Stimulated activated CD8-positive, alpha-beta memory T cell treated with anti-CD3 and anti-CD28 coated beads, Interleukin-4, amount 100 ng/mL, for 1 hour (primary cell): ENCODE data around the gene TMTC4.

ENCODE experiments used
- DNase-seq, 2 donors: peaks; one replicate each; pipeline ENCODE4 v3.0.0-alpha.2; 2020; ENCODE audit warnings: low read depth in 2 of 2, low spot score in 1 of 2

TMTC4 gene

DNA sequence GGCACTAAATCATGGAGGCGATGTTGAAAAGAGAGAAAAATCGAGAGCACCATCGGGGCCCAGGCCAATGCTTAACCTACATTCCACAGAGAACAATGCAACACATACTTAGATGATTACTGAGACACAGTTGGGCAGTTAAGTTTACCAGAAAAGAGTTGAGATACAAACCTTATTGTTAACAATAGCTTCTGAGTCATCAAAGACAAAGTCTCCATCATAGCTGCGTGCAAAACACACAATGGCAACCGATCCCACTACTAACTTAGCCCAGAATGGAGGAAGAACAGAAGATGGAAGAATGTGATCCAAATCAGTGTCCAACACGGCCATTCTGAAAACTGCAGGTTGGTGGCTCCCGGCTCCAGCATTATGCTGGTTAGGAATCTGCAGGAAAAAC is 6.2 kb downstream of the TMTC4 start:
- no peak for DNase-seq

DNA sequence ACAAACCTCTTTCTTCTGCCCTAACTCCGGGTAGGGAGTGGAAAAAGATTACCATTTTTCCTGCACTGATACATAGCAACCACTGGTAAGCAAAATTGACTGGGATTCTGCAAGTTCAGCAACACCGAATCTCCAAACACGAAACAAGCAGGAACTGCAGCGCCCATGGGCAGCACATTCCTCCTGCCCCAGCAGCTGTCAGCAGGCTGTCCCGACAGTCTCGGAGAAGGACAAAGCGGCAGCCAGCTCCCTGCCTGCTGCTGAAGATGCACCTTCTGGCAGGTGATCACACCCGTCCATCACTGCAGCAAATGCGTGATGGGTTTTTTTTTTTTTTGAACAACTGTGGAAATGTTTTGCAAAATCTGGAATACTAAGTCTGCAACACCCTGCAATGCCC is 6.7 kb downstream of the TMTC4 start:
- DNase-seq = no peak

DNA sequence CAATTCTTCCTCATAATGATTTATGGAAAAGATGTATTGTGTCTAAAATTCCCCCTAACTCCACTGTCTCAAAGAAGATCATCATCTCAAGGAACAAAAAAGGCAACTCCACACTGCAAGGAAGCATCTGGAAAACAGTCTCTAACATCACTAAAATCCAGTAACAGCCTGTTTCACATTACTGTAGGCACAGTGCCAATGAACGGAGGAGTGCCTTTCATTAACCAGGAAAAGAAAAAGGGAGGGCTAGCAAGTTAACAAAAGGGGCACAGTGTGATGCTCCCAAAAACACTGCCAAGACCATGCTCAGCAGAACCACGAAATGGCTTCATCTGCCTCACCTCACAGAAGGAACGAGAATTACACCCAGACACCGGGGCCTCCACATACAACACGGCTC is 8.5 kb downstream of the TMTC4 start:
- DNase-seq = no peak

DNA sequence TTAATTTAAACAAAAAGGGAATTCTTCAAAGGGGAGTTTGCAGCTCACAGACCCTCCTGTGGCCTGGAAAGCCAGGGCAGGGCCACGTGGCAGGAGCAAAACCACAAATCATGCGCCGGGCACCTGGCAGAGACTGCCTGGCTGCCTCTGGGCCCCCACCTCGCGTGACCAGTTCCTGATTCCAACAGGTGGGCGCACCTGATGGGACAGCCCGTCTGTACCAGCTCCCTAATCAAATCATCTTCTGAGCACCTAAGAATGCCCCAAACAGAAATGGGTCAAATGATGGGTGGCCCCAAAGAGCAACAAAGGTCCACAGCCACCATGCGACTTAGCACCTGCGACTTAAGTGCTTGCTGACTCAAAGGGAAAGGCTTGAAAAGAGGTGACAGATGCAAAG is 9.2 kb downstream of the TMTC4 start:
- no peak for DNase-seq

DNA sequence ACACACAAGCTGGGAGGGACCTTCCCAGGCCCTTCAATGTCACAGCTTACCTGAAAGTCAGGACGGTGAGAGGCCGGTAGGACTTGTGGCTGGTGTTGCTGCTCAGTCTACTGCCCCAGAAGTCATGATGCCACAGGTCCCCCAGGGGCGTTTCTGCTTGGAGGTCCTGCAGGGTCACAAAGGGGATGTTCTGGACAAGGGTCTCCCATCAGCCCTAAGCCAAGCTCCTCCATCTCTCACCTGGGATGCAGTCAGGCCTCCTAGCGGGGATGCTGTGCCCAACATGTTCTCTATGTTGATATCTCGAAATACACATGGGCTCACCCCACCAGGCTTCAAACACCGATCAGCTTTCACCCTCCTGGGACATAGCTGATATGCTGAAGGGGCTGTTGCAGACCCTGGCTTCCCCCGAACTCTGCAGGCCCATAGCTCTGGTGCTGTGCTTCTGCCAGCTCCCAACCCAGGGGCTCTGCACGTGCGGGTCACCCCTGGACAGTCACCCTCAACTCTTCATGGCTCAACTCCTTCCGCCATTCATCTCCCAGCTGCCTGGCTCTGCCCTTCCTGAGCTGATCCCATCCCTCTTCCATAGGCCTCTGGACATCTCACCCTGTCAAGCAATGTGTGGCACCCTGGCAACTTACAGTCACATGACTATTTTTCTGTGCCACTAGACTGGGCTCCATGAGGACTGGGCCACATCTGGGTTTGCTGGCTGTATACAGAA is 10.3 kb downstream of the TMTC4 start:
- DNase-seq = no peak

DNA sequence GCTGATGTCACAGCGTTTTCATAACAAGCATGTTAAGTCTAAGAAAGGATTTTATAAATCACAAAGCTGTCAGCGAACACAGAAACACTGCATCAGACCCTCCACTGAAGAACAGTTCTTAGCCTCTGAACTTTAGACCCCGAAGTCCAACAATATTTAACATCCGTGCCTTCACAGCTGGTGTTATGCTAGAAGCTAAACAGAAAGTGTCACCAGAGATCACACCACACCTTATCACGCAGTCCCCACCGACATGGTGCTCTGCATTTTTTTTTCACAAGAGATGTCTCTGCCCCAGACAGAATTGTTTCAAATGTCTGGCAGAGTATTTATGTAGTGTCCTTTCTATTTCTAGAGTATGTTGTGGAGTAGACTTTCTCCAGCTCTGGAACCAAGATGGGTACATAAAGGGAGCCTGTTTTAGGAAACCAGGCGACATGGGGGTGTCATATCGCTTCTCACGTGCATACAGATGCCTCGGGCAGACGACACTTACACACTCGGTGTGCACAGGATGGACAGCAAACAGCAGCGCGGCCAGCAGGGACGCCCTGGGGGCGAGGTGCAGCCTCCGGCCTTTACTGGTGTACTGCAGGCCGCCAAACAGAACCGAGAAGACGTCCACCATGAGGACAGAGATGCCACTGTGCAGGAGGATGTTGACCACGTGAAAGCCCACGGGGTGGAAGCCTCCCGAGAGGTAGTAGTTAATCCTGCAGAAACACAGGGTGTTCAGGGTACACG is 12.0 kb downstream of the TMTC4 start:
- no peak for DNase-seq

DNA sequence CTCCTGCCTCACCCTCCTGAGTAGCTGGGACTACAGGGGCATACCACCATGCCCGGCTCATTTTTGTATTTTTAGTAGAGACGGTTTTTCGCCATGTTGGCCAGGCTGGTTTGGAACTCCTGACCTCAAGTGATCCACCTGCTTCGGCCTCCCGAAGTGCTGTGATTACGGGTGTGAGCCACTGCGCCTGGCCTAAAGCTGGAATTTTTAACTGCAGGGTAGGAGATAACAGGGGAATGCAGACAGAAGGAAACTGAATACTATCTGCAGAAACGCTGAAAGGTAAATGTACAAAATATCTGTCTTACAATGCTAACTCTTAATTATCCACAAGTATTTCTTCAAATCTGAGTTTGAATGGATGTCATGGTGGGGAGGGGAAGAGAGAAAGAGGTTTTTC is 13.8 kb downstream of the TMTC4 start:
- DNase-seq = no peak

DNA sequence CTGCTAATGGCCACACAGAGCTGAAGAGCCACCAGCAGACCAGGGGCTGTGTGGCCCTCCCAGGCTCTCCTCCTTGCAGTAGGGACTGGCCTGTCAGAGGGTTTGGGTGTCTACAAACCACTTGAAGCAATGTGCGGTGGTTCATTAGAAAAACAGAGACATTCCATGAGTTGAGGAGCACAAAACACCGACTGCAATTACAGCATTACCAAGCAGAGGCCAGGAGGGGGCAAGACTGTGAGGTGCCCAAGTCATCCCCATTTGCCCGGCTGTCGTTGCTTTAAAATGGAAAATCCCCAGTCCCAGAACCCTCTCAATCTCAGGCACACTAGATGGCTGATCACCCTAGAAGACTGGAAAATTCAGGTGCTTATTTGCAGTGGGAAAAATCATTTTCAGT is 15.0 kb downstream of the TMTC4 start:
- DNase-seq = no peak

DNA sequence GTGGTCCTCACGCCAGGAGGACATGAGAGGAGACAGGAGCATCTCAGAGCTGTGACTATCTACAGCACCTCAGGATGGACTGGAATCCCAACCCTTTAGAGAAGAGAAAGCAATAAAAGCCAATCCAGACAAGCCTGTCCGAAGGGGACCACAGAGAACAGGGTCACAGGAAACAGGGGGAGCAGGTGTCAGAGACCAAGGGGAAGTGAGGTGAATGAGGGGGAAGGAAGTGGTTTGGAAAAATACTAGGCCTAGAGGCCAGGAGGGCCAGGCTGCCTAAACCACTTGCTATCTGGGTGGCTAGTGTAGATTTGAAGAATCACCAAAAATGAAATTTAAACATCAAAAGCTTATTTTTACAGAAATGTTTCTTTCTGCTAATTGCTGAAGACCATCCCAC is 16.2 kb downstream of the TMTC4 start:
- DNase-seq = no peak

DNA sequence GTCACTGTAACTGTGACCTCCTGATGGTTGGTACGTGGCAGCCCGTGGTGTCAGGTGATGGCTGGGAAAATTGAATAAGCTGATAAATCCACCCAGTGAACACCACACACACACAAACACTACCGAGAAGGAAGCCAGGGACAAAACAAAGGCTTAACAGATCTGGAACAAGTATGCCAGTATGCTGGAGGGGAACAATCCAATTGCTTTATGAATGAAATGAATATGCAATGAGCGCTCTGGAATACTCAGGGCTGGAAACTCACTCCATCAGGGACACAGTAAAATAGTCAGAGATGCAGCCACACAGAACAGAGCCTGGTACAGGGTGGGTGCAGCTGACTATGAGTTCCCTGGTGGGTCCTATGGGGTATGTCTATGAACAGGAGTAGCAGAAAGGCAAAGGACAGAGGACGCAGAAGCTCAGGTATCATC is 16.7 kb downstream of the TMTC4 start:
- no peak for DNase-seq

DNA sequence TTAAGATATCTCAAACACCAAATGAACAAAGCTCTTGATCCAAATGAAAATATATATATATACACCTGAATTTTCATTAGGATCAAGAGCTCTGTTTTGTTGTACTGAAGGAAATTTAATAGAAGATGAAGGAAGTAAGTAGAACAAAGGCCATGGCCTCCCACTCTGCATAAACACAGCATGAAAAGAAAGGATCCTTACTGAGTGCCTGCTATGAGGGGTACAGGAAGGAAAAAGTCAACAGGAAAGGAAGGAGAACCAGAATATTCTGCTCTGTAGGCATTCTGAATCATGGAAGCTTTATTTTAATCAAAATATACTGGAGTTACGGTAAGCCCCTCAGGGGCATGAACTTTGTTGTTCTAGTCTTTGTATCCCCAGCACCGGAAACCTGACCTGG is 22.1 kb downstream of the TMTC4 start:
- no peak for DNase-seq

DNA sequence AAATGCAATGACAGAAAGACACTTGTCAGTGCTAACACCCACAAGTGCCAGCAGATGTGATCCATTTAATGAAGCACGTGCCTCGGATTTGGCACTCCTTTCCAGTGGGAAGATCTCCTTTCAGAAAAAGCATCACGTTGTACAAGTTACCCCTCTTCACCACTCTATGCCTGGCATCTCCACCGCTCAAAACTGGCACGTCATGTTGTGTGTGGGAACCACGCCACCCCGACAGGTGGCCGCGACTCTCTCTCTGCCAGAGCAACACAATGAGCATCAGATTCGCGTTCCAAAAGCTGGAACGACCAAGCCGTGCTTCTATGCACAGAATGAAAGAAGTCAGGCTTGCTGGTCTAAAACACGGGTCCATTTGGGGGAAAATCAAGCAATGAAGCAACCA is 24.3 kb downstream of the TMTC4 start:
- no peak for DNase-seq

DNA sequence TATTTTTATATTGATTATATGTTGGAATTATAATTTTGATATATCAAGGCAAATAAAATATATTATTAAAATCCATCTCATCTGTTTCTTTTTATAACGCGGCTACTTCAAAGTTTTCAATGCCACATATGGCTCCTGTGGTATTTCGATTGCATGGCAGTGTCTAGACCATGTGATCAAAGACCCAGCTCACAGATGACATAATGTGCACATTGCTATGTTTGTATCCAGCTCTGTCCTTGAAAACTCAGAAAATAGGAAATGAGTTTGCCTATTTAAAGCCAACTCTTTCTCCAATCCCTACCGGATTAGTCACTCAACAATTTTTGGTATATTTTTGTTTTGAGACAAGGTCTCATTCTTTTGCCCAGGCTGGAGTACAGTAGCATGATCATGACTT is 26.2 kb downstream of the TMTC4 start:
- no peak for DNase-seq

DNA sequence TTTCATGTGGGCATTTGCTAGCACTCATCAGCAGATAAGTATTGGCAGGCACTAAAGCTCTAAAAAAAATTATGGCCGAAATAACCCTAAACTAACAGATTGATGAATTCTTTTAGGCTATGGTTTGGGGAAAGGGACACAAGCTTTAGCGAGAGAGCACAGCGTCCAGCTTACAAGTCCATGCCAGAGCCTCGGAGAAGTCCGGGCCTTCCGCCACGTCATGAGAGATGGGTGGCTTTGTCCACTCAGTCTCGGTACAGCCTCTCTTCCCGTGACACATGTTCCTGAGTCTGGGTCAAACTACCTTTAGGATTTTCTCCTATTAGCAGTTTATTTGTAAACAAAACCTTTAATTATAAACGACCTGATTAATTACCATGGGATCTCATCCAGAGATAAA is 27.7 kb downstream of the TMTC4 start:
- DNase-seq = no peak

DNA sequence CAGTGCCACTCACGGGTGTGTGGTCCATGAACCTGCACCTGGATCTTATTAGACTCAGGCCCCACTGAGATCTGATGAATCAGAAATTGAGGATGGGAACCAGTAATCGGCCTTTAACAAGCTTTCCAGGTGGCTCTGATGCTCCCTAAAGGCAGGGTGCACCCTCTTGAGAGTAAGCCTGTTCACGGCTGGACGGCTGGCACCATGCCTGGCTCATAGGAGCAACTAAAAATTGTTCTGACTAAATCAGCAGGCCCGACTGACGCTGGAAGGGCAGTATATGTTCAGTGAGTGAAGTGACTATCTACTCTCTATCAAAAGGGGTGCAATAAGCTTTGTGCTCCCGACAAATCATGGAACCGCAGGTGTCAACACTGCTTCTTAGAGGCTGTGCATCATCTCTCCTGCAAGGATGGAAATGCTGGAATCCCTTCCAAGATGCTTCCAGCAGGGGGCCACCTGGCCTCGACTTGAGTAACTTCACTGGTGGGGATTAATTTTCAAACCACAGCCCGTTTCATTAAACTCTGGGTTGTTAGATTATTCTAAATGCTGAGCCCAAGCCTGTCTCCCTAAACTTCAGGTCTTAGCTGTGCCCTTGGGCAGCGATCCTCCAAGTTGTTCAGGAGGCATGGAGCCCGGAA is 28.4 kb downstream of the TMTC4 start:
- DNase-seq = no peak

DNA sequence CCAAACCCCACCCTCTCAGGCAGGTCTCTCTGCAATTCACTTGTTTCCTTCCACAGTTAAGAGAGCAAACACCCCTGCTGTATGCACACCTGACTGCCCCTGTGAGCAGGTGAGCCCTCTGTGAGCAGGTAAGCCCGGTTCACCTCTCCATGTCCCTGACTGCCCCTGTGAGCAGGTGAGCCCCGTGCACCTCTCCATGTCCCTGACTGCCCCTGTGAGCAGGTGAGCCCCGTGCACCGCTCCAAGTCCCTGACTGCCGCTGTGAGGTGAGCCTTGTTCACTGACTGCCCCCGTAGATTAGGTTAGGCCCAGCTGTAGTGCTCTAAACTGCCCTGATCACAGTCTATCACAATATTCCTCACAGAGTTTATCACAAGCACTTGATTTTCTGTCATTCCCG is 29.2 kb downstream of the TMTC4 start:
- no peak for DNase-seq

DNA sequence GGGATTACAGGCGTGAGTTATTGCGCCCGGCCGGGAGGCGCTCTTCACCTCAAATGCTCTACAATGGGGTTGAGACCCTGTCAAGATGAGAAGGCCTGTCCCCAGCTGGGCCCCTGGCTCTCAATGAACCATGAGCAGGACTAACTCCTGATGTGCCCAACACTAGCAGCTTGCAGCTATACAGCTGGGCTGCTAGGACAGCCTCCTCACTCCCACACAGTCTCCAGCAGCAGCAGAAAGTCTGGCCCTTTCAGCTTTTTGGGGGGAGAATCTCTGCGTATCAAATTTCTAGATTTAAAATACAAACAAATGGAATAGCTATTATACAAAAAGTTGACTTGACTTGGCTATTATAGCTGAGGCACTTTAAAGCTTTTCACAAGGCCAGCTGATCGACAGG is 30.2 kb downstream of the TMTC4 start:
- no peak for DNase-seq

DNA sequence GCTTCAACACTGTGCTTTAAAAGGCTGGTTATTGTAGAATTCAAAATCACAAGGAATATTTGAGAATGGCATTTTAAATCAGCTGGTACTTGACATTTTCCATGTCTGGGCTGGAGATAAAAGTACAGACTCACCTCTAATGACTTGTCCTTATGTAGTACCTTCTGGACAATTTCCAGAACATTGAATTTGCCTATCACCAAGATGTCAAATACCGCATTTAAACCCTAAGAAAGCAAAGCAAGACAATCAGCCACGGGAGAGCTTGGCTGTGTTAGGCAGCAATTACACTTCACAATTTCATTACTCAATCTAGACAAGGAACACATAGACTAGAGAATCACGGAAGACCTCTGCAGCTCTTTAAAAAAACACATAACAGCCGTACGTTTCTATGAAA is 36.8 kb downstream of the TMTC4 start:
- no peak for DNase-seq

DNA sequence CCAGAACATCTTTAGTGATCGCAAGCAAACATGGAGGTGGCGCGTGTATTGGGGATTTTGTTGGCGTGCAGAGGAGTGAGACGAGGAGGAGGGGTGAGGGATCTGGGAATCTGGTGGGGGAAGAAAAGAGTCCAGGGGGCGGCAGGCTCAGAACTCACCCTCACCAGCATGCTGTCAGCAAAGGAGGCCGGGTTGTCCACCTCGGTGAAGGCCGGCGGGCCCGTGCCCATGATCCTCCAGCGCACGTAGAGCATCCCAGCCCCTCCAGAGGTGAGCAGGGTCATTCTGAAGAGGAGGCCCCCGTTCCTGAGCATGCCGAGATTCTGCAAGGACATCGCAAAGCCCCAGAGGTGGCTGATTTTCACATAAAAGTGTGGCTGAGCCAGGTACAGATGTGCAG is 37.2 kb downstream of the TMTC4 start:
- no peak for DNase-seq

DNA sequence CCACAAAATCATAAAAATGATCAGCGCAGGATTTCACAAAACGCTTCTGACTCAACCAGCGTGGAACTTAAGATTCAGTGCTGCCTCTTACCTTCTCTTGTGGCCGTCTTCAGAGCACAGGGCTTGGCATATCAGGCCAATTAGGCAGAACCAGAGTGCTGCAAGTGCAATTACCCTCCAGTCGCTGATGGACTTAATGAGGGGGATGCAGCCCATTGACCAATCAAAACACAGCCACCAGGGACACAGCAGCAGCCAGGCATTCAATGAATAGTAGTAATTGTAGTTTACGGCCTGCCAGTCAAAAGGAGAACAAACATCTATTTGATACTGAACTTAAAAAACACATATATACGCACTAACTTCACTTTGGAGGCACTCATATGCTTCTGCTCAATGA is 38.2 kb downstream of the TMTC4 start:
- no peak for DNase-seq

DNA sequence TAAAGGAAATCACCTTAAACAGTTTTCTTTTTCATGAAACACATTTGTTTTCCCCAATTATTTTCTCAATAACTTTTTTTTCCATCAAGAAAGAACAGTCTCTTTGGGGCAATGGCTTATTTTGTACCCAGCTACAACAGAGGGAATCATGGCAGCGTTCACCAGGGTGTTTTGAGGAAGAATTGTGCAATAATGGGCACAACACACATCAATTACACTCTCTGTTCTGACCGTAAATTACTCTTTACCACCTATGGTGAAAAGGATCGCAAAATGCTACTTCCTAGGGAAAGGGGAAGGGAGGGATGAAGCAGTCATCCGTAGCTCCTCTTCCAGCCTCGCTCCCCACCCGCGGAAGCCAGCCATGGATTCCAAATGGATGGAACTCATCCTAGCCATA is 38.6 kb downstream of the TMTC4 start:
- DNase-seq = no peak

DNA sequence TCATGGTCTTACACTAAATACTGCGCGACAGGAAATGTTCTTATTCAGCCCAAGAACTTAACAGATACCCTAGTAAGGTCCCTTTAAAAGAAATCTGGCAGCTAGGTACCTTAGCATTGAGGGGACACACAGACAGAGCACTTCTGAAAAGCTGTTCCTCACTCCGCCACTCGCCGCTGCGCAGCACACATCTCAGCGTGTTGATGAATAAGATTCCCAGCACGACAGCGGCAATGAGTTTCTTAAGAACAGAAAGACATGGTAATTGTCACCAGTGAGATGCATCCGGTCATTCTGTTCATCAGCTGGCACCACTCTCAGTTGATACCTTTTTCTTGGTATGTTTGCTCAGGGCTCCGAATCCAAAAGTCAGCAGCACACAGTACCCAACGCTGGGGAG is 39.9 kb downstream of the TMTC4 start:
- no peak for DNase-seq

DNA sequence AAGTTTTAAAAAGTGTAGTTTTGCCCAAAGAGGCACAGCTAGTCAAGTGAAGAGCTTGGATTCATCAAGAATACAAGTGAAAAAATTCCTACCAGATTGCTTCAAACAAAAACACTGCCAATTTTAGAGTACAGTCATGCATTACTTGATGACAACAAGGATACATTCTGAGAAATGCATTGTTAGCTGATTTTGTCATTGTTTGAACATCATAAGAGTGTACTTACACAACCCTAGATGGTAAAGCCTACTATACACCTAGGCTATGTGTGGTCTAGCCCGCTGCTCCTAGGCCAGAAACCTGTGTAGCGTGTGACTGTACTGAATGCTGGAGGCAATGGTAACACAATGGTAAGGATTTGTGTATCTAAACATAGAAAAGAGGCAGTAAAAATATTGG is 41.1 kb downstream of the TMTC4 start:
- no peak for DNase-seq
